ENCODE results near the gene ATP9B. TPM values are rescaled to one million over a fixed set of nuclear protein-coding genes. Genes with fewer than 3 reads are reported as not detected.

The ATP9B gene
- total and polyA plus RNA-seq, 10 of the 15 experiments (the other 5 are each of a cell fraction or from before 2014, with no cell fraction given), result 0.74 to 20.7 (median 12.9) TPM

GRCh38 chr18:79427368-79428225, 358.4 kb downstream of the ATP9B start:
- BruUV-seq (replicated peaks), result no TSS peak
- no peaks in the 10 kb centered on the region for H3K79me2 ChIP-seq (ENCODE audit: control insufficient read depth, insufficient read depth, low read length)
- no peak overlapping the region for H3K4me2 ChIP-seq (ENCODE audit: control insufficient read depth, insufficient read depth)
- in situ Hi-C loops (cut with MboI) (no loop called here), intact Hi-C loops (cut with micrococcal nuclease; ENCODE audit: unreplicated experiment) (no loop called here)
- ChIA-PET SMC1A (ENCODE audit: uncharacterized antibody, unreplicated experiment) (no interaction called here), POLR2A (no interaction called here), CTCF (no interaction called here), RAD21 (ENCODE audit: unreplicated experiment) (no interaction called here)
- H4K20me1 ChIP-seq (ENCODE audit: control insufficient read depth, insufficient read depth), result no peaks in the 10 kb centered on the region; the same call in 1 of the 2 replicates
- H3K27me3 ChIP-seq (replicated peaks in 1 of 2; ENCODE audit: control insufficient read depth in 2 of 2, insufficient read depth in 2 of 2, low read length in 1 of 2), result no peaks in the 10 kb centered on the region
- no peak overlapping the region for H3K27ac ChIP-seq (ENCODE audit: control insufficient read depth, insufficient read depth)
- DNase-seq (ENCODE audit: low read depth, low spot score) (no peak), FAIRE-seq (no peak), ATAC-seq (no peak)
- H3K9ac ChIP-seq (ENCODE audit: control insufficient read depth, insufficient read depth, low read length), result no peak overlapping the region
- peaks cover 0 to 2% of the 10 kb centered on the region in 2 experiments; a peak in 2 of 4 replicates for H3K36me3 ChIP-seq (ENCODE audit: control insufficient read depth in 2 of 2, insufficient read depth in 2 of 2, low read length in 1 of 2)
- H3K9me3 ChIP-seq (replicated peaks; ENCODE audit: control insufficient read depth, insufficient read depth, low read length), result no peaks in the 10 kb centered on the region
- TF ChIP-seq SP1 (IDR thresholded peaks at IDR 0.05; ENCODE audit: low read depth, low read length) (no peak), POLR2A (IDR thresholded peaks at IDR 0.05; ENCODE audit: low read depth, low read length) (no peak), TAF1 (IDR thresholded peaks at IDR 0.05; ENCODE audit: borderline replicate concordance, low read depth, low read length) (no peak), RAD51 (IDR thresholded peaks at IDR 0.05) (no peak), ZNF622 (IDR thresholded peaks at IDR 0.05) (no peak), CBFB (IDR thresholded peaks at IDR 0.05; ENCODE audit: low read depth) (no peak), RAD21 (IDR thresholded peaks at IDR 0.05; ENCODE audit: insufficient read depth, low read depth, low read length) (no peak), HDAC2 (IDR thresholded peaks at IDR 0.05) (no peak), BHLHE40 (IDR thresholded peaks at IDR 0.05; ENCODE audit: borderline replicate concordance in 1 of 2, low read depth in 2 of 2, low read length in 1 of 2) (no peak), SIN3A (IDR thresholded peaks at IDR 0.05; ENCODE audit: low read depth, low read length) (no peak), KLF5 (IDR thresholded peaks at IDR 0.05; ENCODE audit: partially characterized antibody) (no peak)
- H3K4me1 ChIP-seq (ENCODE audit: control insufficient read depth, insufficient read depth, low read length), result no peaks in the 10 kb centered on the region
- no peak overlapping the region for H3K4me3 ChIP-seq
- H2AFZ ChIP-seq (ENCODE audit: control insufficient read depth, low read depth, low read length), result no peak overlapping the region
- WGBS (ENCODE audit: insufficient coverage, insufficient replicate concordance, low lambda C conversion rate, missing lambda C conversion rate), result 89% methylated on average over 19 of the region's 29 CpGs

Other genes with a start within 250 kb of the ATP9B start
- not detected in 2 replicates for gene SALL3, start 89.6 kb upstream of the ATP9B start, total RNA-seq (2014; rRNA removed)
- gene SALL3, start 89.6 kb upstream of the ATP9B start, total RNA-seq (2014; rRNA removed; fragmentation: Illumina TruSeq; extraction: Trizol), result not detected in 2 replicates
- 0.10 TPM in 1 of 2 replicates, not detected in the other for gene SALL3, start 89.6 kb upstream of the ATP9B start, total RNA-seq (2021)
- gene SALL3, start 89.6 kb upstream of the ATP9B start, polyA plus RNA-seq (2011; rRNA removed), result not detected in 2 replicates
- 0.01 and 0.05 TPM in 2 replicates for gene SALL3, start 89.6 kb upstream of the ATP9B start, polyA plus RNA-seq (2014; fragmentation: Illumina TruSeq; extraction: Trizol)
- gene SALL3, start 89.6 kb upstream of the ATP9B start, polyA plus RNA-seq (2014; fragmentation: Nextera tagmentation; extraction: Ambion mirVana), result not detected
- not detected in 2 replicates for gene SALL3, start 89.6 kb upstream of the ATP9B start, polyA plus RNA-seq (2014; rRNA removed)
- under 1 TPM in 1 of 2 experiments, not detected in 1; 0.07 TPM for gene SALL3, start 89.6 kb upstream of the ATP9B start, polyA plus RNA-seq (2016; fragmentation: Nextera tagmentation; extraction: Ambion mirVana)